Measurements from ENCODE around the gene IPCEF1. TPM values are rescaled to one million over a fixed set of nuclear protein-coding genes. Genes with fewer than 3 reads are reported as not detected.
A peak's percentile ranks its signal among the peaks of the same experiment; 100 is the strongest.

The IPCEF1 gene
- total RNA-seq, 1 donor from 2014 or later = 0.61 TPM

DNA sequence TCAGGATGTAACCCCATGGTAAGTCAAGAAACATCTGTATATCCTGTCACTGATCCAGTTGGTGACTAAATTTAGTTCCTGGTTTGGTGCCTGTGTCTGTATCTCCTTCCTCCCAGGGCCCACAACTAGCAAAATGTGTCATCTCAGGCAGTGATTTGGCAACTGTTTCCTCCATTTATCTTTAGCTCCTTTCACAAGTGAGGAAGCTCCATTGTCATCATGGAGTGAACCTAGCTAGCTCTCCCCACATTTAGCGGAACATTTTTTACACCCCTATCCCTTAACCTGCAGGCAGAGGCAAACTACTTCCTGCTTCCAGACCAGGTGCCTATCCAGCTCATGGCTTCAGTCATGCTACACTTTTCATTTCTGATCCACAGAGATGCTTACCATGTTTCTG is 99.5 kb downstream of the IPCEF1 start:
- Mint-ChIP-seq H3K9me3 (ENCODE audit: unreplicated experiment) (peaks cover 2% of the 10 kb centered on the region), H3K27me3 (ENCODE audit: unreplicated experiment) (no peaks in the 10 kb centered on the region), H3K4me1 (ENCODE audit: low read depth, unreplicated experiment) (no peaks in the 10 kb centered on the region), H3K36me3 (ENCODE audit: unreplicated experiment) (peaks cover 3% of the 10 kb centered on the region), H3K4me3 (ENCODE audit: unreplicated experiment) (no peak overlapping the region), H3K27ac (ENCODE audit: unreplicated experiment) (no peak overlapping the region)
- no peak for DNase-seq
- TF ChIP-seq, protein P1, sequence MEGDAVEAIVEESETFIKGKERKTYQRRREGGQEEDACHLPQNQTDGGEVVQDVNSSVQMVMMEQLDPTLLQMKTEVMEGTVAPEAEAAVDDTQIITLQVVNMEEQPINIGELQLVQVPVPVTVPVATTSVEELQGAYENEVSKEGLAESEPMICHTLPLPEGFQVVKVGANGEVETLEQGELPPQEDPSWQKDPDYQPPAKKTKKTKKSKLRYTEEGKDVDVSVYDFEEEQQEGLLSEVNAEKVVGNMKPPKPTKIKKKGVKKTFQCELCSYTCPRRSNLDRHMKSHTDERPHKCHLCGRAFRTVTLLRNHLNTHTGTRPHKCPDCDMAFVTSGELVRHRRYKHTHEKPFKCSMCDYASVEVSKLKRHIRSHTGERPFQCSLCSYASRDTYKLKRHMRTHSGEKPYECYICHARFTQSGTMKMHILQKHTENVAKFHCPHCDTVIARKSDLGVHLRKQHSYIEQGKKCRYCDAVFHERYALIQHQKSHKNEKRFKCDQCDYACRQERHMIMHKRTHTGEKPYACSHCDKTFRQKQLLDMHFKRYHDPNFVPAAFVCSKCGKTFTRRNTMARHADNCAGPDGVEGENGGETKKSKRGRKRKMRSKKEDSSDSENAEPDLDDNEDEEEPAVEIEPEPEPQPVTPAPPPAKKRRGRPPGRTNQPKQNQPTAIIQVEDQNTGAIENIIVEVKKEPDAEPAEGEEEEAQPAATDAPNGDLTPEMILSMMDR (IDR thresholded peaks at IDR 0.05; ENCODE audit: partially characterized antibody, unreplicated experiment) = no peak

DNA sequence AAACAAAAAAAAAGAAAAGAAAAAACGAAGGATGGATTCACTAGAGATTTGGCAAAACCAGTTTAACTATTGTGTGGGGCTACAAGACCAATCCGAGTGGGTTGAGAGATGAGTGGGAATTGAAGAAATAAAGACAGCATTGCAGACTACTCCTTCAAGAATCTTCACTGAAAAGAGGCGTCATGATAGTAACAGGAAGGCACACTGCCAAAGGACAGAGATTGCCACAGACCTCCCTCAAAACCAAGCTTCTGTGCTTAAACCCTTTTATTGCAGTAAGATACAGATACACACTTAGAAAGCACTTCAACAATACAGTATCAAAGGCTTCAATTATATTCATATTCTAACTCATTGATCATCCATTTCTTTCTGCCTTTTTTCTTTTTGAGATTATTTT is 103.9 kb downstream of the IPCEF1 start:
- no peak overlapping the region for H3K27ac Mint-ChIP-seq (ENCODE audit: unreplicated experiment)
- H3K27me3 Mint-ChIP-seq (ENCODE audit: unreplicated experiment) = no peaks in the 10 kb centered on the region
- TF ChIP-seq, protein P1 (IDR thresholded peaks at IDR 0.05; ENCODE audit: partially characterized antibody, unreplicated experiment) = no peak
- H3K9me3 Mint-ChIP-seq (ENCODE audit: unreplicated experiment) = peaks cover 2% of the 10 kb centered on the region
- H3K4me3 Mint-ChIP-seq (ENCODE audit: unreplicated experiment) = no peak overlapping the region
- peaks cover 4% of the 10 kb centered on the region for H3K4me1 Mint-ChIP-seq (ENCODE audit: low read depth, unreplicated experiment)
- no peak for DNase-seq
- H3K36me3 Mint-ChIP-seq (ENCODE audit: unreplicated experiment) = peaks cover 3% of the 10 kb centered on the region

DNA sequence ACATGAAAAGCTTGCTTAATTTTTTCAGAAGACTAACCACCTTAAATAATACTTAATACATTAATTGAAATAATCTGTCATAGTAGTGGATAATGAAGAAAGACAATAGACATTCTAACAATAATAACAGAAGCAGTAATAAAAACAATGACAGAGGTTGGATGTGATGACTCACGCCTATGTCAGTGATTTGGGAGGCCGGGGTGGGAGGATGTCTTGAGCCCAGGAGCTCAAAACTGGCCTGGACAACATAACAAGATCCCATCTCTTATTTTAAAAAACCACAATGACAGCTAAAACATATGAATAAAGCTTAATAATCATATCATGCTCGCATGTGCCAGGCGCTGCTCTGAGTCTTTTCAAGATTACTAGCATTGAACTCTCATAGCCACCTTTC is 105.5 kb downstream of the IPCEF1 start:
- TF ChIP-seq, protein P1 (IDR thresholded peaks at IDR 0.05; ENCODE audit: partially characterized antibody, unreplicated experiment) = no peak
- Mint-ChIP-seq H3K9me3 (ENCODE audit: unreplicated experiment) (no peaks in the 10 kb centered on the region), H3K4me3 (ENCODE audit: unreplicated experiment) (no peak overlapping the region), H3K27ac (ENCODE audit: unreplicated experiment) (no peak overlapping the region), H3K36me3 (ENCODE audit: unreplicated experiment) (no peaks in the 10 kb centered on the region), H3K27me3 (ENCODE audit: unreplicated experiment) (no peaks in the 10 kb centered on the region), H3K4me1 (ENCODE audit: low read depth, unreplicated experiment) (peaks cover 16% of the 10 kb centered on the region)
- DNase-seq = no peak

DNA sequence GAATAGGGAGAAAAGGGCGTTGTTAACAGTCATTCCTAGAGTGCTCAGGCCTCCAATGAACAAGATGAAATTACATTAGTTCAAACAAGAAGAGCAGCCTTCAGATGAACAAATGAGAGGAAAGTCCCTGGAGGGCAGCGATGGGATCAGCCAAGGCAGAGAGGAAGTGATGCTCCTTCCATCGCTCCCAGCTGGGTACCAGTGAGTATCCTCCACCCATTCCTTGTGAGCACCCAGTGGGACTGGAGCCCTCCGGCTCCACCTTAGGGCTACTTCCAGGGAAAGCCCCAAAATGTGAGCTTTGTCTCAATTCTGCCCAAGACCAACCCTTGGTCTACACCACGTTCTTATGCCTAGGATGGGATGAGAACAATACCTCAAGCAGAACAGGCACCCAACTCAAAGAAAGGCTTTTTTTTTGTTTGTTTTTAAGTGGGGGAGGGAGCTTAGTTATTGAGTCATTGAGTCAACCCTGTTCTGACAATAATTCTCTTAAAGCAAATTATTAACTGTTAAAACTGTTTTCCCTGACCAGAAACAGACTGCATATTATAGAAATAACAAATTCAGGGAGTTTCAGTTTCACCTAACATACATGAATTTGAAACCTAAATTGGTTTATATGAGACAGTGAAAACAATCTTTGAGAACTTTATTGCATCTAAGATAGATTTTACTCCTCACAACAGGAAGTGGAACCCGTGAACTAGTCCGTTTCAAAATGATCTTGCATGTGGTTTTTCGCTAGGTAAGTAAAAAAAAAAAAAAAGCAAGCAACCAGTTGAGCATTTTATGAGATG is 106.9 kb downstream of the IPCEF1 start:
- TF ChIP-seq, protein P1 (IDR thresholded peaks at IDR 0.05; ENCODE audit: partially characterized antibody, unreplicated experiment) = no peak
- no peaks in the 10 kb centered on the region for H3K27me3 Mint-ChIP-seq (ENCODE audit: unreplicated experiment)
- peak; percentile 21 for DNase-seq
- H3K27ac Mint-ChIP-seq (ENCODE audit: unreplicated experiment) = no peak overlapping the region
- no peak overlapping the region for H3K4me3 Mint-ChIP-seq (ENCODE audit: unreplicated experiment)
- H3K4me1 Mint-ChIP-seq (ENCODE audit: low read depth, unreplicated experiment) = peaks cover 16% of the 10 kb centered on the region
- H3K9me3 Mint-ChIP-seq (ENCODE audit: unreplicated experiment) = no peaks in the 10 kb centered on the region
- H3K36me3 Mint-ChIP-seq (ENCODE audit: unreplicated experiment) = no peaks in the 10 kb centered on the region

DNA sequence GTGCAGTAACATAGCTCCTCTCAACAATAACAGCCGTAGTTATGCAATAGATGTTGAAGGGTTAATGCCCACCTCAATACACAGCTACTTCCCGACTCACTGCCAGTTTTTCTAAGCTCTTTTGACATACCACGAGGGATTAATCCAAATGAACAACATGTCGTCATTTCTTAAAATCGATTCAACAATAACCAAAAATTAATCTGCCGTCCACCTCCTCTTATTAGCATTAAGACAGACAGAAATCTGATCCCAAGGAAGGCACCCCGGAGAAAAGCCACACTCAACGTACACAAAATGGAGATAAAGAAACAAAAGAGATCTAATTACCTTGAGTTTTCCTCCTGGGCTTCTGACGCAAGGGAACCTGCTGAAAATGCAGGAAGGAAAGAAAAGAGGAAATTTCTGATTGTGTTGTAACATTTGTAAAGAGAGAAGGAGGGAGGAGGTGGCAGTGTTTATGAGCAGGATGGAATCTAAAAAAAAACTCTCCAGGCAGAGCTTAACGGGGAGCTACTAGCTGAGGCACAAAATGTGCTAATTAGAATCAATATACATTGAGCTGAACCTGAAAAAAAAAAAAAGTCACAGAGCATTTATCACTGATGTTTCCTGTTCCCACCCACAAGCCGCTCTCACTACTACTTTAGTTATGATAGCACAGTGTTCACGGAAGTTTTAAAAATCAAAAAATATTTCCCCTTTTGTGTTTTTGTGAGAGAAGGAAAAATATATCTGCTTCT is 109.3 kb downstream of the IPCEF1 start:
- Mint-ChIP-seq H3K27ac (ENCODE audit: unreplicated experiment) (peak overlapping the region; percentile 88), H3K36me3 (ENCODE audit: unreplicated experiment) (no peaks in the 10 kb centered on the region), H3K4me3 (ENCODE audit: unreplicated experiment) (peak overlapping the region; percentile 78), H3K4me1 (ENCODE audit: low read depth, unreplicated experiment) (peaks cover 16% of the 10 kb centered on the region), H3K9me3 (ENCODE audit: unreplicated experiment) (no peaks in the 10 kb centered on the region), H3K27me3 (ENCODE audit: unreplicated experiment) (peaks cover 2% of the 10 kb centered on the region)
- DNase-seq = no peak
- TF ChIP-seq, protein P1 (IDR thresholded peaks at IDR 0.05; ENCODE audit: partially characterized antibody, unreplicated experiment) = no peak

Measured in glutamatergic neuron (in vitro differentiated cells).